Spleen (tissue), 11 donors: Measurements from ENCODE around the gene MAPKAP1. TPM values are rescaled to one million over a fixed set of nuclear protein-coding genes. Genes with fewer than 3 reads are reported as not detected.

Experiments used
- DNase-seq: peaks from one replicate; pipeline ENCODE4 v3.0.0-alpha.2; 2020
- H3K27ac ChIP-seq, 8 donors: fragments of 200-600 bp; sonication (generic) in 7 of 8; 1 replicate in 4 of 8; 2 replicates in 4 of 8; pipeline versions ENCODE4 v1.5.0 to v1.8.0; 2016 to 2021; ENCODE audit warnings: inconsistent platforms in 4 of 8, mild to moderate bottlenecking in 4 of 8, moderate library complexity in 1 of 8
- H3K27me3 ChIP-seq, 7 donors: fragments of 200-600 bp; sonication (generic) in 6 of 7; replicated peaks in 1 of 7; 1 replicate in 4 of 7; 2 replicates in 3 of 7; pipeline versions ENCODE4 v1.5.0 to v1.8.0; 2016 to 2021; ENCODE audit warnings: inconsistent platforms in 3 of 7, mild to moderate bottlenecking in 1 of 7
- H3K36me3 ChIP-seq, 6 donors: fragments of 200-600 bp; sonication (generic) in 5 of 6; 1 replicate in 4 of 6; 2 replicates in 2 of 6; pipeline versions ENCODE4 v1.5.0 to v1.8.0; 2016 to 2021; ENCODE audit warnings: inconsistent platforms in 2 of 6
- H3K4me1 ChIP-seq, 6 donors: fragments of 200-600 bp; sonication (generic) in 5 of 6; 1 replicate in 3 of 6; 2 replicates in 3 of 6; pipeline versions ENCODE4 v1.5.0 to v1.8.0; 2016 to 2021; ENCODE audit warnings: inconsistent platforms in 3 of 6
- H3K4me3 ChIP-seq, 8 donors: fragments of 200-600 bp; sonication (generic) in 7 of 8; 1 replicate in 4 of 8; 2 replicates in 4 of 8; pipeline versions ENCODE4 v1.5.0 to v1.8.0; 2016 to 2021; ENCODE audit warnings: inconsistent platforms in 4 of 8, mild to moderate bottlenecking in 4 of 8, moderate library complexity in 2 of 8
- H3K9me3 ChIP-seq, 8 donors: fragments of 200-600 bp; sonication (generic) in 7 of 8; 1 replicate in 4 of 8; 2 replicates in 4 of 8; pipeline versions ENCODE4 v1.5.0 to v1.8.0; 2016 to 2021; ENCODE audit warnings: inconsistent platforms in 4 of 8
- CTCF ChIP-seq, 11 experiments: fragments of 200-600 bp in 7 of 11; fragments of 450-650 bp in 4 of 11; sonication (generic) in 4 of 11; IDR thresholded peaks in 8 of 11; conservative IDR thresholded peaks in 3 of 11; 1 replicate in 7 of 11; 2 replicates in 4 of 11; pipeline versions ENCODE4 v1.4.0 to v1.8.0; 2016 to 2021; ENCODE audit warnings: antibody characterized with exemption in 11 of 11, inconsistent platforms in 4 of 11, mild to moderate bottlenecking in 1 of 11
- POLR2A ChIP-seq, 3 donors: fragments of 450-650 bp; IDR thresholded peaks; one replicate each; pipeline ENCODE4 v1.5.1; 2017; ENCODE audit warnings: antibody characterized with exemption in 3 of 3, mild to moderate bottlenecking in 1 of 3
- POLR2AphosphoS5 ChIP-seq, 3 donors: sonication (generic); formaldehyde crosslinking; IDR thresholded peaks; one replicate each; pipeline ENCODE4 v1.5.1; 2017; ENCODE audit warnings: antibody characterized with exemption in 3 of 3
- WGBS, 5 donors: extraction: QIAGEN DNeasy Blood & Tissue Kit in 3 of 5; methylation state at CpG; one replicate each; pipeline versions ENCODE4 v1.1.5 to v1.1.7; 2013 to 2018; 5-methylcytosine and 5-hydroxymethylcytosine counted together
- intact Hi-C: fragments of 100-400 bp; cut with DNase I; formaldehyde crosslinking; loops from one replicate; pipeline ENCODE4 v1.15.0; 2023; ENCODE audit warnings: low total_unique reads
- polyA plus RNA-seq, 3 donors: library from polyadenylated mRNA; stranded (reverse); fragments of 200-250 nt; gene quantifications; one replicate each; pipeline ENCODE4 v1.2.1, GENCODE V29; 2013
- total RNA-seq, 7 donors: library from RNA; depleted of rRNA in 3 of 7; stranded (reverse); fragments of >200 nt in 3 of 7; fragmentation: NEBNext Ultra II Directional in 4 of 7; extraction: Animal tissue kit (Norgen Biotek cat#: 25700) in 4 of 7; gene quantifications; one replicate each; pipeline versions ENCODE4 v1.1.0 to v1.2.1, GENCODE V29; 2016 to 2021
- donor health status: healthy with polysubstance abuse.
- donor health status: DM: no; HTN: no; CAD: no; lungs with moderate emphysema.
- donor health status: DM: no; HTN: no; CAD: no.
- donor health status: Bipolar disorder and iron deficiency.
- donor health status: healthy.
- donor health status: DM: no; HTN: no; CAD: no.
- donor health status: DM: yes; HTN: yes; CAD: no.

MAPKAP1 gene
- total and polyA plus RNA-seq, 10 donors, result 37.2 to 77.2 (median 60.4) TPM

DNA sequence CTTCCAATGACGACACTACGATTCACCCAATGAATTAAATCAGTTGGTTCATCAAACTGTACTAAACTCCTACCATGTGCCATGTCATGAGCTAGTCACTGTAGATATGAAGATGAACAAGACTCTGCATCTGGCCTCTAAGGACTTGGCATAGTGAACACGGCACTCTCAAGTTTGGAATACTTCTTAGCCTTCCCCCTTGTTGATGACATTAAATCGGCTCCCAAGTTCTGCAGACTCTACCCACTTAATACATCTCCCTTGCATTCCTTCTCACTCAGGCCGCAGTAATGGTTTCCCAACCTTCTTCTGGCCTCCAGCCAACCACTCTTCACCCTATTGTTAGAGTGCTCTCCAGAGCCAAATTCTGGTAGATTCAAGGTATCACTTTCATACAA is 184.7 kb downstream of the MAPKAP1 start:
- TF ChIP-seq POLR2A (IDR thresholded peaks at IDR 0.05) (no peak), CTCF (IDR thresholded peaks at IDR 0.05 in 8 of 11, conservative IDR thresholded peaks at IDR 0.05 in 3 of 11) (no peak)
- Histone ChIP-seq H3K9me3 (no peaks in the 10 kb centered on the region), H3K36me3 (peaks cover 0 to 11% (median 0%) of the 10 kb centered on the region in 6 donors), H3K27me3 (no peaks in the 10 kb centered on the region), H3K4me1 (peaks cover 11 to 63% (median 37%) of the 10 kb centered on the region in 6 donors), H3K4me3 (no peak overlapping the region), H3K27ac (peak overlapping the region in 5 of 8 donors; percentile 54 to 64 (median 60))
- 81 to 92% (median 86%) methylated on average over 5 of the region's 5 CpGs for WGBS, 5 donors
- no peak for DNase-seq
- intact Hi-C loops, result no loop called here

DNA sequence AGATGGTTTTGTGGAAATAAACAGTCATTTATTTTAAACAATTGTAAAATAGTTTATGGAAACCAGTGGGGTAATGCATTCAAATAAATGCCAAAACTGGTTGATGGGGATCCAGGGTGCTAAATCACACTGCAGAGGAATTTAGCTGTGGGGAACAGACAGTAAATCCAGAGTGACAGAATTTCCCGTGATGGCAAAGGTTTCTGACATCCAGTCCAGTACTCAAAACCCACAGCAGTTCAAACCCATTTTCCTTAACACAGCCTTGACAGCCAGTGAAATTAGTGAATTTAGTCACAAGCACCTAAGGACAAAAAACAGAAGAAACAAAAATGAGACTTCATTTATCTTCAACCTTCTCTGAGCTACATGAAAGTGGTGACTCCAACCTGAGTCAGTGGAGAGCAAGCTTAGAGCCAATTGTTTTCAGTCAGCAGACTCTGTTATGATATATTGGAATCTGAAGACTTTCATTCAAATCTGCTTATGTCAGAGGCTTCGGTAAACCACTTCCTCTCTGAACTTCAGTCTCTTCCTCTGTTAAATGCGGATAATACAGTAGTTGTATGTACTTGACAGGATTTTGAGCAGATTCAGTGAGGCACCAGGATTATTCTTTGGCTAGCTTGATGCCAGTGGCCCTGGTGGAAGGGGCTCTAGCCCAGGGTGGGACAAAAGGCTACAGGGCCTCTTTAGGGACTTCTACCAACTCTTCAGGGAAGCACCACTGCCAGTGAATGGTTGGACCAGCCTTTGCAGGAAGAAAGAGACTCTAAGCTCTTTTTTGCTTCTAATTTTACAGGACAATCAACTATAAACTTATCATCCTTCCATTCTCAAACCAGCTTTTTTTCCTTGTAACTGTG is 185.3 kb downstream of the MAPKAP1 start:
- 20 to 31% (median 27%) methylated on average over 3 of the region's 3 CpGs for WGBS, 5 donors
- peak overlapping the region in 6 of 8 donors; percentile 52 to 64 (median 58) for H3K27ac ChIP-seq
- H3K27me3 ChIP-seq, result no peaks in the 10 kb centered on the region
- intact Hi-C loops, result no loop called here
- peaks cover 11 to 57% (median 33%) of the 10 kb centered on the region in 6 donors for H3K4me1 ChIP-seq
- peaks cover 0 to 11% (median 0%) of the 10 kb centered on the region in 6 donors for H3K36me3 ChIP-seq
- no peak for DNase-seq
- no peaks in the 10 kb centered on the region for H3K9me3 ChIP-seq
- no peak for TF ChIP-seq POLR2A (IDR thresholded peaks at IDR 0.05)
- no peak for TF ChIP-seq POLR2AphosphoS5 (IDR thresholded peaks at IDR 0.05)
- no peak overlapping the region for H3K4me3 ChIP-seq

DNA sequence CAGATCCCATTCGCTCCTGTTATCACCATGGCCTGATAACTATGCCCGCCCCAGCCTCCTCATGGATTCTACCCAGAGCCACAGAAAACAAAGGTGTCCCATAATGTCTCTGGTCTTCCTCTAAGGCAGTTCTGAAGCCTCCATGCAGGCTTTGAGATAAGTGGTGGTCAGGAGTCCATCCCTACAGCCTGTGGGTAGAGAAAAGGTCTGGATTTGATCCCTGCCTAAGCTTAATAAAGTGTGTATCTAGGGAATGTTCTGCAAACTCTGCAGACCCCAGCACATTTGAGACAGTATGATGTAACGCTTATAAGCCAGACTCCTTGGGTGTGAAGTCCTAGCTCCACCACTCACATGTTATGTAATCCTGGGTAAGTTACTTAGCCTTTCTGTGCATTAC is 187.3 kb downstream of the MAPKAP1 start:
- intact Hi-C loops, result no loop called here
- 88 to 98% (median 92%) methylated on average over 3 of the region's 3 CpGs for WGBS, 5 donors
- peaks cover 7 to 44% (median 29%) of the 10 kb centered on the region in 6 donors for H3K4me1 ChIP-seq
- no peaks in the 10 kb centered on the region for H3K9me3 ChIP-seq
- TF ChIP-seq POLR2AphosphoS5 (IDR thresholded peaks at IDR 0.05) (no peak), CTCF (IDR thresholded peaks at IDR 0.05 in 8 of 11, conservative IDR thresholded peaks at IDR 0.05 in 3 of 11) (no peak), POLR2A (IDR thresholded peaks at IDR 0.05) (no peak)
- peaks cover 0 to 12% (median 0%) of the 10 kb centered on the region in 6 donors for H3K36me3 ChIP-seq
- DNase-seq, result no peak
- no peaks in the 10 kb centered on the region for H3K27me3 ChIP-seq
- no peak overlapping the region for H3K27ac ChIP-seq
- H3K4me3 ChIP-seq, result no peak overlapping the region

DNA sequence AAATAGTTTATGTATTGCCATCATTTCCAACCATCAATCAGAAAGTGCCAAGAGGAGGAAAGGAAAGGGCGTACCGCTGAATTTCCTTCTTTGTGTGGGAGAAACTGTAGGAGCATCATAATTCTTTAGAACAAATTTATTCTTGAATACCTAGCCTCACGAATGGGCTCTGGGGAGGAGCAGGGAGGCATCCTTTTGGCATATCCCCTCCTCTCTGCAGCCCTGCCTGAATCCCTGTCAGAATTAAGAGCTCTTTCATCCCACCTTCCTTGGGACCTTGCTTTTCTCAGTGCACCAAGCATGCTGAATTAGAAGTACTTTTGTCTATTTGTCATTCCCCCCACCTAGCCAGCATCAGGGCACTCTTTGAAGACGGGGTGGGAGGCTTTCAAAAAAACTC is 189.4 kb downstream of the MAPKAP1 start:
- H3K27me3 ChIP-seq, result no peaks in the 10 kb centered on the region
- TF ChIP-seq POLR2A (IDR thresholded peaks at IDR 0.05) (no peak), CTCF (IDR thresholded peaks at IDR 0.05 in 8 of 11, conservative IDR thresholded peaks at IDR 0.05 in 3 of 11) (no peak)
- H3K4me1 ChIP-seq, result peaks cover 10 to 42% (median 15%) of the 10 kb centered on the region in 6 donors
- peaks cover 0 to 12% (median 0%) of the 10 kb centered on the region in 6 donors for H3K36me3 ChIP-seq
- no peaks in the 10 kb centered on the region for H3K9me3 ChIP-seq
- H3K4me3 ChIP-seq, result no peak overlapping the region
- intact Hi-C loops, result no loop called here
- WGBS, 5 donors, result 73 to 86% (median 80%) methylated on average over 4 of the region's 4 CpGs
- no peak for DNase-seq
- H3K27ac ChIP-seq, result peak overlapping the region in 1 of 8 donors; percentile 7
